Stimulated activated CD4-positive, alpha-beta T cell treated with anti-CD3 and anti-CD28 coated beads, Interleukin-4, amount 100 ng/mL, for 1 hour (primary cell): Measurements from ENCODE around the gene ZBTB33.

ENCODE experiments used
- DNase-seq: peaks from one replicate; pipeline ENCODE4 v3.0.0-alpha.2; 2020

The ZBTB33 gene

GRCh38 chrX:120250522-120251271, at the start of gene ZBTB33:
ZBTB33 (plus strand) TSS chrX:120250812; CDS start chrX:120253416, 2,604 bp downstream.
- DNase-seq, result peak; percentile 83

GRCh38 chrX:120200851-120201250, 49.8 kb upstream of the ZBTB33 start:
- DNase-seq, result no peak

- no peak for DNase-seq
Measured at GRCh38 chrX:120205816-120206753, 44.5 kb upstream of the ZBTB33 start.

- no peak for DNase-seq
Measured at GRCh38 chrX:120207009-120207605, 43.5 kb upstream of the ZBTB33 start.

- peak; percentile 41 for DNase-seq
Measured at GRCh38 chrX:120213438-120214265, 37.0 kb upstream of the ZBTB33 start.

- no peak for DNase-seq
Measured at GRCh38 chrX:120223374-120223773, 27.2 kb upstream of the ZBTB33 start.

- no peak for DNase-seq
Measured at GRCh38 chrX:120224388-120224787, 26.2 kb upstream of the ZBTB33 start.

GRCh38 chrX:120228187-120228908, 22.3 kb upstream of the ZBTB33 start:
- DNase-seq, result no peak

GRCh38 chrX:120235284-120235683, 15.3 kb upstream of the ZBTB33 start:
- no peak for DNase-seq

- no peak for DNase-seq
Measured at GRCh38 chrX:120236687-120237479, 13.7 kb upstream of the ZBTB33 start.

GRCh38 chrX:120238933-120239332, 11.7 kb upstream of the ZBTB33 start:
- no peak for DNase-seq

GRCh38 chrX:120242813-120243212, 7.8 kb upstream of the ZBTB33 start:
- no peak for DNase-seq

GRCh38 chrX:120244395-120244734, 6.2 kb upstream of the ZBTB33 start:
- DNase-seq, result no peak

GRCh38 chrX:120244735-120245498, 5.7 kb upstream of the ZBTB33 start:
- peak; percentile 44 for DNase-seq

- peak; percentile 4 for DNase-seq
Measured at GRCh38 chrX:120251471-120252011, 929 bp downstream of the ZBTB33 start.

- no peak for DNase-seq
Measured at GRCh38 chrX:120253784-120254183, 3.2 kb downstream of the ZBTB33 start.

GRCh38 chrX:120260369-120260768, 9.8 kb downstream of the ZBTB33 start:
- no peak for DNase-seq

- no peak for DNase-seq
Measured at GRCh38 chrX:120262859-120263708, 12.5 kb downstream of the ZBTB33 start.

GRCh38 chrX:120264341-120264740, 13.7 kb downstream of the ZBTB33 start:
- no peak for DNase-seq
